ENCODE data around the gene TRAPPC6A. TPM values are rescaled to one million over a fixed set of nuclear protein-coding genes. Genes with fewer than 3 reads are reported as not detected.

TRAPPC6A gene
- total and polyA plus RNA-seq, 2 donors (not counting 1 experiment from before 2014, with no cell fraction given), result 40.3 to 79.0 TPM

DNA sequence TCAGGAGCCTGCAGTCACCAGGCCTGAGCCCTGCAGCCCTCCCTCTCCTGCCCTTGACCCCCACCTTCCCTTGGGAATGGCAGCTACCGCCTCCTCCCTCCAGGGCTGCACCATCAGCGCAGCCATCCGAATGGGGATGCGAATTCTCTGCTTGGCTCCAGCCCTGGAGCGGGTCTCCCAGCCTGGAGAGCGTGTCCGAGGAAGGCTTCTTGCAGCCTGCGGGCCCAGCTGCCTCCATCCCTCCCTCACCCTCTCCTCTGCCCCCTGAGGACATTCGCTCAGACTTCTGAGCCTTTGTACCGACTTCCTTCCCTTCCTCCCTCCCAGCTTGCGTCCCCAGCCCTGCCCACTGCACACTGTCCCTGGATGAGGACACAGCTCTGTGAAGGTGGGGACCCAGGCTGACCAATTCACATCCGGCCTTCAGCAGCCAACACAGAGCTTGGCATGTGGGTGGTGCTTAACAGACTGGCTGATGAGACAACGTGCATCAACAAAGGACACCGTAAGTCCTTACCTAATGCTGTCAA is 11.2 kb downstream of the TRAPPC6A start:
- no peaks in the 10 kb centered on the region for H3K9me3 ChIP-seq (ENCODE audit: control extremely low read depth in 1 of 3, control insufficient read depth in 2 of 3, insufficient read depth in 1 of 3, low read length in 2 of 3)
- POLR2A ChIA-PET, result no interaction called here
- H3K4me3 ChIP-seq (ENCODE audit: control extremely low read depth in 1 of 5, extremely low read depth in 1 of 5, insufficient read depth in 1 of 5, low read depth in 2 of 5, low read length in 4 of 5), result no peak overlapping the region
- no peaks in the 10 kb centered on the region for H3K27me3 ChIP-seq (replicated peaks in 1 of 4; ENCODE audit: control extremely low read depth in 1 of 4, control insufficient read depth in 3 of 4, insufficient read depth in 4 of 4, low read length in 3 of 4)
- peaks cover 26% of the 10 kb centered on the region for H3K4me1 Mint-ChIP-seq
- H3K4me2 ChIP-seq (replicated peaks; ENCODE audit: low read depth, low read length, poor library complexity, severe bottlenecking), result no peak overlapping the region
- peaks cover 40% of the 10 kb centered on the region for H3K79me2 ChIP-seq (ENCODE audit: control insufficient read depth, insufficient read depth, low read length)
- CTCF ChIA-PET, result interaction anchor here (0.6 to 1.6 kb wide), 3 partner anchors 11 to 74 kb away, joined by 3 to 6 read pairs (median 3); partner anchors contain the start of gene TRAPPC6A
- 82% methylated on average over 14 of the region's 14 CpGs for WGBS (ENCODE audit: insufficient coverage)
- no peak overlapping the region for H2AFZ ChIP-seq (ENCODE audit: insufficient read depth, low read depth, low read length, poor library complexity, severe bottlenecking)
- H3K36me3 ChIP-seq (replicated peaks in 1 of 2; ENCODE audit: control extremely low read depth in 1 of 2, control insufficient read depth in 1 of 2, extremely low read depth in 1 of 2, insufficient read depth in 2 of 2, low read length in 1 of 2), result peaks cover 0 to 7% of the 10 kb centered on the region in 2 experiments
- peaks cover 20 to 27% of the 10 kb centered on the region in 2 donors for H3K4me1 ChIP-seq (ENCODE audit: control insufficient read depth in 2 of 2, insufficient read depth in 2 of 2, low read length in 2 of 2)
- ATAC-seq (ENCODE audit: low read depth), result no peak
- H3K27me3 Mint-ChIP-seq, result no peaks in the 10 kb centered on the region
- no peak overlapping the region for H3K9ac ChIP-seq (ENCODE audit: low read length)
- TF ChIP-seq, protein P1, sequence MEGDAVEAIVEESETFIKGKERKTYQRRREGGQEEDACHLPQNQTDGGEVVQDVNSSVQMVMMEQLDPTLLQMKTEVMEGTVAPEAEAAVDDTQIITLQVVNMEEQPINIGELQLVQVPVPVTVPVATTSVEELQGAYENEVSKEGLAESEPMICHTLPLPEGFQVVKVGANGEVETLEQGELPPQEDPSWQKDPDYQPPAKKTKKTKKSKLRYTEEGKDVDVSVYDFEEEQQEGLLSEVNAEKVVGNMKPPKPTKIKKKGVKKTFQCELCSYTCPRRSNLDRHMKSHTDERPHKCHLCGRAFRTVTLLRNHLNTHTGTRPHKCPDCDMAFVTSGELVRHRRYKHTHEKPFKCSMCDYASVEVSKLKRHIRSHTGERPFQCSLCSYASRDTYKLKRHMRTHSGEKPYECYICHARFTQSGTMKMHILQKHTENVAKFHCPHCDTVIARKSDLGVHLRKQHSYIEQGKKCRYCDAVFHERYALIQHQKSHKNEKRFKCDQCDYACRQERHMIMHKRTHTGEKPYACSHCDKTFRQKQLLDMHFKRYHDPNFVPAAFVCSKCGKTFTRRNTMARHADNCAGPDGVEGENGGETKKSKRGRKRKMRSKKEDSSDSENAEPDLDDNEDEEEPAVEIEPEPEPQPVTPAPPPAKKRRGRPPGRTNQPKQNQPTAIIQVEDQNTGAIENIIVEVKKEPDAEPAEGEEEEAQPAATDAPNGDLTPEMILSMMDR (IDR thresholded peaks at IDR 0.05), result no peak
- TF ChIP-seq EZH2 (IDR thresholded peaks at IDR 0.05; ENCODE audit: borderline replicate concordance, insufficient read depth, low read depth, low read length, poor library complexity, severe bottlenecking), result no peak
- H3K27ac ChIP-seq (ENCODE audit: low read length in 2 of 2), result no peak overlapping the region
- peaks cover 26% of the 10 kb centered on the region for H4K20me1 ChIP-seq (ENCODE audit: control insufficient read depth, insufficient read depth, low read length, poor library complexity, severe bottlenecking)
- no peak overlapping the region for H3K27ac Mint-ChIP-seq
- no peaks in the 10 kb centered on the region for H3K9me3 Mint-ChIP-seq (ENCODE audit: insufficient read depth)
- intact Hi-C loops (cut with micrococcal nuclease), result no loop called here
- DNase-seq, result no peak
- no peak overlapping the region for H3K4me3 Mint-ChIP-seq

- peaks cover 10% of the 10 kb centered on the region for H3K27me3 Mint-ChIP-seq
- H3K4me1 Mint-ChIP-seq, result peaks cover 21% of the 10 kb centered on the region
Measured at GRCh38 chr19:45164577-45165335, 13.3 kb downstream of the TRAPPC6A start.

More at GRCh38 chr19:45164577-45165335, 13.3 kb downstream of the TRAPPC6A start:
- Histone ChIP-seq H3K27me3 (replicated peaks in 1 of 4; ENCODE audit: control extremely low read depth in 1 of 4, control insufficient read depth in 3 of 4, insufficient read depth in 4 of 4, low read length in 3 of 4) (peaks cover 0 to 3% (median 0%) of the 10 kb centered on the region in 4 experiments), H2AFZ (ENCODE audit: insufficient read depth, low read depth, low read length, poor library complexity, severe bottlenecking) (peak overlapping the region; percentile 49), H3K36me3 (replicated peaks in 1 of 2; ENCODE audit: control extremely low read depth in 1 of 2, control insufficient read depth in 1 of 2, extremely low read depth in 1 of 2, insufficient read depth in 2 of 2, low read length in 1 of 2) (peaks cover 0 to under 1% of the 10 kb centered on the region in 2 experiments), H4K20me1 (ENCODE audit: control insufficient read depth, insufficient read depth, low read length, poor library complexity, severe bottlenecking) (peaks cover 12% of the 10 kb centered on the region), H3K9ac (ENCODE audit: low read length) (peak overlapping the region; percentile 32), H3K4me1 (ENCODE audit: control insufficient read depth in 2 of 2, insufficient read depth in 2 of 2, low read length in 2 of 2) (peaks cover 13 to 16% of the 10 kb centered on the region in 2 donors), H3K9me3 (ENCODE audit: control extremely low read depth in 1 of 3, control insufficient read depth in 2 of 3, insufficient read depth in 1 of 3, low read length in 2 of 3) (peaks cover 0 to 3% (median 0%) of the 10 kb centered on the region in 3 donors), H3K79me2 (ENCODE audit: control insufficient read depth, insufficient read depth, low read length) (peaks cover 20% of the 10 kb centered on the region), H3K27ac (ENCODE audit: low read length in 2 of 2) (peak overlapping the region in 1 of 2 donors; percentile 42), H3K4me2 (replicated peaks; ENCODE audit: low read depth, low read length, poor library complexity, severe bottlenecking) (peak overlapping the region; percentile 71), H3K4me3 (ENCODE audit: control extremely low read depth in 1 of 5, extremely low read depth in 1 of 5, insufficient read depth in 1 of 5, low read depth in 2 of 5, low read length in 4 of 5) (no peak overlapping the region)
- H3K9me3 Mint-ChIP-seq (ENCODE audit: insufficient read depth), result no peaks in the 10 kb centered on the region
- WGBS (ENCODE audit: insufficient coverage), result 36% methylated on average over 24 of the region's 27 CpGs
- DNase-seq, result peak; percentile 70
- no peak overlapping the region for H3K27ac Mint-ChIP-seq
- intact Hi-C loops (cut with micrococcal nuclease), result no loop called here
- ChIA-PET CTCF (interaction anchor here (1.0 to 1.2 kb wide), 3 partner anchors 14 to 72 kb away, joined by 3 to 5 read pairs (median 3); partner anchors contain the start of genes BLOC1S3 and PPP1R37), POLR2A (interaction anchor here (0.8 kb wide), 1 partner anchor 13 kb away, joined by 4 read pairs; the partner anchor contains the start of genes BLOC1S3 and TRAPPC6A)
- no peak for TF ChIP-seq EZH2 (IDR thresholded peaks at IDR 0.05; ENCODE audit: borderline replicate concordance, insufficient read depth, low read depth, low read length, poor library complexity, severe bottlenecking)
- TF ChIP-seq, protein P1 (IDR thresholded peaks at IDR 0.05), result no peak
- H3K4me3 Mint-ChIP-seq, result no peak overlapping the region
- ATAC-seq (ENCODE audit: low read depth), result peak; percentile 75
